NCI-H1436 treated with DMSO at 0.1 percent for 48 hours (cell line): Measurements from ENCODE around the gene AHRR.
"Not testable (repeated sequence)": the region's sequence is repeated elsewhere in the genome, so short reads cannot be mapped to it uniquely, and the experiment has no call there.

Experiments
- DNase-seq: peaks from one replicate; lab custom pipeline; 2025; lab: John Stamatoyannopoulos, UW

Gene AHRR

GRCh38 chr5:378976-379742, 57.6 kb downstream of the AHRR start:
- no peak for DNase-seq

- DNase-seq: no peak
Measured at GRCh38 chr5:380701-381309, 59.3 kb downstream of the AHRR start.

DNA sequence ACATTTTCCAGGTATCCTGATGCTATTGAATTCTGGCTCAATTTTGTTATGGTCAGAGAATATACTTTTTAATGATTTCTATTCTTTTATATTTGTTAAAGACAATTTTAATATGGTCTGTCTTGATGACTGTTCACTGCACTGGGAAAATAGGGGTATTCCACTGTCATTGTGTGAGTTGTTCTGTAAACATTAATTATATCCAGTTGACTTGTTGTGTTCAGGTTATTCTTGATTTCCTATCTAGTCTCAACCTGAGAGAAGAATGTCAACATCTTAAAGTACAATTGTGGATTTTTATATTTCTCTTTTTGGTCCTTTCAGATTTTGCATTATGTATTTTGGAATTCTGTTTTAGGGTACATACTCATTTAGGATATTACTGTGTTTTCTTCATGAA, 61.6 kb downstream of the AHRR start:
- DNase-seq: no peak

GRCh38 chr5:383621-384020, 62.1 kb downstream of the AHRR start:
- DNase-seq: no peak

DNA sequence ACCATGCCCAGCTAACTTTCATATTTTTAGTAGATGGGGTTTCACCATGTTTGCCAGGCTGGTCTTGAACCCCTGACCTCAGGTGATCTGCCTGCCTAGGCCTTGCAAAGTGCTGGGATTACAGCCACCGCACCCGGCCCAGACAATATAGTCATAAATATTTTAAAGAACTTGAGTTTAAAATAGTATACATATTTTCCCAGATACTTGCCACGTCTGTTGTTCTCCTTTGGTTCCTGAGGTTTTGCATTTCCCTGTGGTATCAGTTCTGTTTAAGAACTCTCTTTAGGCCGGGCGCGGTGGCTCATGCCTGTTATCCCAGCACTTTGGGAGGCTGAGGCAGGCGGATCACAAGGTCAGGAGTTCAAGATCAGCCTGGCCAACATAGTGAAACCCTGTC, 63.1 kb downstream of the AHRR start:
- not testable (repeated sequence) for DNase-seq

- DNase-seq: no peak
Measured at GRCh38 chr5:385321-385720, 63.8 kb downstream of the AHRR start.

DNA sequence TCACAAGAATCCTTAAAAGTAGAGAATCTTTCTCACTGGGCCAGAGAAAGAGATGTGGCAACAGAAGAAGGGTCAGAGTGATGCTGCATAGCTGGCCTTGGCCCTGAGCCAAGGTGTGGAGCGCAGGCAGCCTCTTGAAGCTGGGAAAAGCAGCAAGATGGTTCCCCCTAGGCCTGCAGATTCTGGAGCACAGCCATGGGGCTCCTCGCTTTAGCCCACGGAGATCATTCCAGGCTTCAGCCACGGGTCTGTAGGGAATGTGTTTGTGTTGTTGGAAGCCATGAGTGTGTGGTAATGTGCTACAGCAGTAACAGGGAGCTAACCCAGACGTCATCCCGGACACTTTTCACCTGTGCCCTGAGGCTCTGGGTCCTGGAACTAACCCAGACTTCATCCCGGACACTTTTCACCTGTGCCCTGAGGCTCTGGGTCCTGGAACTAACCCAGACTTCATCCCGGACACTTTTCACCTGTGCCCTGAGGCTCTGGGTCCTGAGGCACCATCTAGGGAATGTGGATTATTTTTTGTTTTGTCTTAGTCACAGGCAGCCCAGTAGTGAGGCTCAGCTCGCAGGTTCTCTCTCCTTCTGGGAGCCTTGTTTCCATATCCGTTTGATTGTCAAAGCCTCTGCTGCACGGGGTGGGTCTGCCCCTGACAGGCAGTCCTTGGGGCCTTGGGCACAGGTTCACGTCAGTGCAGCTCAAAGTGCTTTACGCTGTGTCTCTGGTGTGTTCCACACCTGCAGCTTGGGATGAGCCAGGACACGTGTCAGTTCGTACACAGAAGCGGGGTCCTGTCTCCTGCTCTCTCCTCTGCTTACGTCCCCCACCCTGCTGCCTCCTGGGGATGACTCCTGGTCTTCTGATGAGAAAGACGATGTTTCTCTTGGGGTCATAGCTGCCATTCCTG, 65.2 kb downstream of the AHRR start:
- no peak for DNase-seq

GRCh38 chr5:387491-388265, 66.2 kb downstream of the AHRR start:
- no peak for DNase-seq

GRCh38 chr5:388266-389196, 67.0 kb downstream of the AHRR start:
- no peak for DNase-seq

- no peak for DNase-seq
Measured at GRCh38 chr5:389197-389821, 67.8 kb downstream of the AHRR start.

GRCh38 chr5:389891-390622, 68.5 kb downstream of the AHRR start:
- DNase-seq: no peak

DNA sequence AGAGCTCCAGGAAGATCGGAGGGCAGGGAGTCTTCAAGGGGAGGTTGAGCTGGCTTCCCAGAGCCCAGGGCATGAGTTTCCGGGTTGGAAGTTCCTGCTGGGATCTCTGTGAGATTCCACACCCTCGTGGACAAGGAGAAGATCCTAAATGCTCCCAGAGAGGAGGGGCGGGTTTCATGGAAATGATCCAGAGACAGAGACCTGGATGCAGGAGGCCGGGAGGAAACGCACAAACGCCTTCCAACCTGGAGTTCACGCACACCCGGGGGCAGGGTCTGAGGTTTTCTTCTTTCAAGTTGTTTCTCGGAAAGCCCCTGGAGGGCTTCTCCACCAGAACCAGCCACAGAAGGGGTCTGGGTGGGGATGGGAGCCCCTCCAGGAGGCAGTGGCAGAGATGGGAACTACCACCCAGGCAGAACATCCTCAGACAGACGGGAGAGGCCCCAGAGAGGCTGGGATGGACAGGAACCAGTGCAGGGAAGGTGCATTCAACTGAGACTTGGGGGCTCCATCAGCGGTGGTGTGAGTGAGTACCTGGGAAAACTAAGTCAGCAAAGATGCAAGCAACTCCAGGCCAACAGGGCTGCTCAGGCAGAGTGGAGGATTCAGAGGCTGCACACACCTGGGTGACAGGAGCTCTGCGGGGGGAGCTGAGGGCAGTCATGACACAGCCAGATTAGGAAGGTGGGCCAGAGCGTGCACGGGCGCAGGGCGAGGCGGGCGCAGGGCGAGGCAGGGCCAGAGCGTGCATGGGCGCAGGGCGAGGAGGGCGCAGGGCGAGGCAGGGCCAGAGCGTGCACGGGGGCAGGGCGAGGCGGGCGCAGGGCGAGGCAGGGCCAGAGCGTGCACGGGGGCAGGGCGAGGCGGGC, 69.3 kb downstream of the AHRR start:
- DNase-seq: no peak

DNA sequence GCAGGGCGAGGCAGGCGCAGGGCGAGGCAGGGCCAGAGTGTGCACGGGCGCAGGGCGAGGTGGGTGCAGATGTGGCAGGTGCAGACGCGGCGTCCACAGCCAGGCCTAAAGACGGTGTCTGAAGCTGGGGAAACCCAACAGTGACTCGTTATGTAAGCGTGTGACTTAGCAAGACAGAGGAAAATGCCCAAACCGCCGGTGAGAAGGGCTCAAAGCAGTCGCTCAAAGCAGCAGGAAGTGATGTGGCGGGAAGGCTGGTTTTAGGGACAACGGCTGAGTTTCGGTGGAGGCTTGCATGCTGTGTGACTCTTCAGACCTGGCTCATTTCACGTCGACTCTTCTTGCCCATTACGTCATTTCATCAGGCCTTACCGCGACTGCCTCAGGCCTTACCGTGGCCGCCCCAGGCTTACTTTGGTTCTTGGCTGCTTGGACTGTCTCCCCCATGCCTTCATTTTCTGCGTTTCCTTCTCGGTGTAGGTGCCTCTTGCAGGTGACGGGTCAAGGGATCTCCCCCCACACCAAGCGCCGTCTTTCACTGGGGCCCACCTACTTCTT, 71.0 kb downstream of the AHRR start:
- DNase-seq: no peak

- DNase-seq: no peak
Measured at GRCh38 chr5:393846-394275, 72.3 kb downstream of the AHRR start.

- DNase-seq: no peak
Measured at GRCh38 chr5:394671-395155, 73.2 kb downstream of the AHRR start.

DNA sequence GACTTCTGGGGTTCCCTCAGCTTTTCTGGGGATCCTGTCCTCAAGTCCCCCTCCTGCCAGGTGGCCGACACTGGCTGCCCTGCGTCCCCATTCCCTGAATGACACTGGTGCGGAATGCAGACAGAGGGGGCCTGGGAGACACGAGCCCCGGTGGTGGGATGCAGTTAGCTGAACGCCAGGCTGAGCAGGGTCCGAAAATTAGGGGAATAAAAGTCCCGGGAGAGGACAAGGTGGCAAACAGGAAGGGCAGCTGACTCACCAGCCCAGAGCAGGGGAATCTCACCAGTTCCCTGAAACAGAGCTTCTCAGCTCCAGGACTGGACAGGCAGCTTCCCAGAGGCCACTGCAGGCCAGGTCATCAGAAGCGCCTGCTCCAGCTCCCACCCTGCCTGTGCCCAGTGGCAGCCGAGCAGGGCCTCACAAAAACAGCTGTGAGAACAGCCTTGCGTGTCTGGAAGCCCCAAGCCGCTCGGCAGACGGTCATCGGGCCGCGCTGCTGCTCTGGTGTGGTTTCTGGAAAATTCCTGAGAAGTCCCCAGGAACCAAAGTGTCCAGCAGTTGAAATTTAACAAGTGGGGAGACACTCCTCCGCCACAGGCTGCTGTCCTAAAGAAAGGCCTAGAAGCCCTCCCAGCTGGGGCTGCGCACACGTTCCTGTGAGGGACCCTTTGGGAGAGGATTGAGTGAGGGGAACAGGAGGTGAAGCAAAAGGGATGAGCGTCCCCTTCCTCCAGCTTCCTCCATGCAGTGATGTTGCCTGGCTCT, 73.8 kb downstream of the AHRR start:
- DNase-seq: no peak

- no peak for DNase-seq
Measured at GRCh38 chr5:395921-396530, 74.5 kb downstream of the AHRR start.
